OCI-LY3 (cell line): ENCODE measurements around the gene KCNA10.

ENCODE experiments used
- H2AFZ ChIP-seq: fragments of 200-600, 300-600 bp; shearing (Covaris generic); 2 replicates; pipeline ENCODE4 v1.6.0; 2014; ENCODE audit warnings: antibody characterized with exemption, low read depth, low read length
- H3K27ac ChIP-seq: fragments of 200-600, 300-600 bp; sonication (generic); 2 replicates; pipeline ENCODE4 v1.5.1; 2014; ENCODE audit warnings: mild to moderate bottlenecking, low read length, moderate library complexity, mixed read lengths
- H3K27me3 ChIP-seq: fragments of 200-600, 300-600 bp; sonication (generic); 2 replicates; pipeline ENCODE4 v1.6.1; 2014; ENCODE audit warnings: low read depth, low read length, mixed read lengths
- H3K36me3 ChIP-seq: fragments of 200-600, 300-600 bp; sonication (generic); replicated peaks from 2 replicates; pipeline ENCODE3; 2014; ENCODE audit warnings: low read depth, low read length, mixed read lengths
- H3K4me1 ChIP-seq: fragments of 300-600, 200-600 bp; sonication (generic); 2 replicates; pipeline ENCODE4 v1.6.1; 2014; ENCODE audit warnings: low read length, mixed read lengths
- H3K4me2 ChIP-seq: fragments of 200-600, 300-600 bp; sonication (generic); 2 replicates; pipeline ENCODE4 v1.6.1; 2014; ENCODE audit warnings: low read length, mixed read lengths
- H3K4me3 ChIP-seq: fragments of 300-600, 200-600 bp; sonication (generic); 2 replicates; pipeline ENCODE4 v1.5.1; 2014; ENCODE audit warnings: antibody characterized with exemption, mild to moderate bottlenecking, low read length, moderate library complexity
- H3K79me2 ChIP-seq: fragments of 300-600, 200-600 bp; shearing (Covaris generic); 2 replicates; pipeline ENCODE4 v1.6.1; 2014; ENCODE audit warnings: mild to moderate bottlenecking, low read length, mixed read lengths
- H3K9ac ChIP-seq: fragments of 300-600, 200-600 bp; shearing (Covaris generic); 2 replicates; pipeline ENCODE4 v1.6.0; 2014; ENCODE audit warnings: mild to moderate bottlenecking, low read length, moderate library complexity
- H3K9me3 ChIP-seq: fragments of 200-600, 300-600 bp; shearing (Covaris generic); 2 replicates; pipeline ENCODE4 v1.6.1; 2014; ENCODE audit warnings: low read length, mixed read lengths; ENCODE audit not compliant: insufficient read depth
- H4K20me1 ChIP-seq: fragments of 200-600, 300-600 bp; sonication (generic); 2 replicates; pipeline ENCODE4 v1.6.1; 2016; ENCODE audit warnings: low read length, mixed read lengths; ENCODE audit not compliant: insufficient read depth
- EZH2phosphoT487 ChIP-seq: fragments of 200-600 bp; shearing (Covaris generic); IDR thresholded peaks from 2 replicates; pipeline ENCODE4 v1.6.1; 2018; ENCODE audit warnings: antibody characterized with exemption, mixed run types, low read depth
- TF ChIP-seq, protein P1 (sequence below): fragments of 200-600, 300-600 bp; sonication (generic); IDR thresholded peaks from 2 replicates; pipeline ENCODE4 v1.5.1; 2014; ENCODE audit warnings: antibody characterized with exemption, low read length, low read depth

Gene KCNA10

DNA sequence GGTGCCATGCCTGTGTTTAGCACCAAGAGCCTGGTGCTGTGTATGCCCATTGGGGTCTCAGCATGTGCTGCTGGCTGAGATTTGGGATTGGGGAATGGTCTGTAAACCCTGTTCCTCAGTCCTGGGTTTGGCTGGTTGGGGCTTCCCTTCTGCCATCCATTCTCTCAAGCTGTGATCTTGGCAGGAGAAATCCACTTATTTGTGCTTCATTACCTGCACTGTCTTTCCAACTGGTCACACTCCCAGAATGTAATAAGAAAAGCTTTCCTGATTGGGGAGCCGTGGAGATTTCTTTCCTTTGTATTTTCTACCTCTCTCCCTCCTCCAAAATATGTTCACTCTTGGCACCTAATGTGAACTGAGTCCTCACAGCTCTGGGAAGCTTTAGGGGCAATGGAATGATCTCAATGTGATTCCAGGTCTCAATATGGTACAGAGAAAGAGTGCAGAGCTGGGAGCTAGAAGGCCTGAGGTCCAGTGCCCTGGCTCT is 23.0 kb upstream of the KCNA10 start:
- peaks cover 4% of the 10 kb centered on the region; the same call in 1 of the 2 replicates for H3K27me3 ChIP-seq
- H3K27ac ChIP-seq, result no peak overlapping the region
- H3K9ac ChIP-seq, result no peak overlapping the region

DNA sequence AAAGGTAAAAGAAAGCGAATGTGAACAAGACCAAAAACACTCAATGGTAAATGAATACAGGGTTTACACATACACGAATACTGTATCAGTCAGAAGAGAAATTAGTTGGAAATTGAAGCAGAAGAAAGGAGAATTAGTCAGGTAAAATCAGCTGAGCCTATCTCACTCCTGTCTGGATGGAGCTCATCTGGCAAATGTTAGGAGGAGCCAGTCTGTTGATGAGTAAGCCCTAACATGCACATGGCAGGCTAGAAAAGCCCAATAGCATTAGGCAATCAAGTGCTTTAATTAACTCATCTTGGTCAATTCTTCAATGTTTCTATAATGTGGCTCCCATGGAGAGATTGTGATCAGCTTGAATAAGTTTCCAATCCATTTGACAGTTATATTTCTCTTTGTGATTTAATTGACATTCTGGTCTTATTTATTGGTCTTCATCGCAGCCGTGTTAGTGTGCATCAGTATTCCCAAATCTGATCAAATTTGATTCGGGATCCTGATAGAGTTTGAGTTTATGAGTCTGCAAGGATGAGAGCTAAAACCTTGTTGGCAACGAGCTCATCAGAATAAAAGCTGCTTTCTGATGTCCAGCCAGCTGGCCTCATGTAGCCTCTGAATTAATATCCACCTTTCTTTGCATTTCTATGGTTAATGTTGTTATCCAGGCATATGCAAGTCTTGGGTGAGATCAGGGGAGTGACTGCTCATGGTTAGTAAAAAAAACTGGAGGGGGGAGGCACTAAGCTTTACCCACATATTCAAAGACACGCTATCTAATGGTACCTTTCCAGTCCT is 22.1 kb upstream of the KCNA10 start:
- H3K4me2 ChIP-seq, result no peak overlapping the region
- H3K36me3 ChIP-seq, result no peaks in the 10 kb centered on the region
- H3K79me2 ChIP-seq, result no peaks in the 10 kb centered on the region
- no peak overlapping the region for H3K9ac ChIP-seq
- no peaks in the 10 kb centered on the region for H4K20me1 ChIP-seq
- H3K9me3 ChIP-seq, result no peaks in the 10 kb centered on the region
- no peak overlapping the region for H3K4me3 ChIP-seq
- no peak overlapping the region for H3K27ac ChIP-seq
- peaks cover 4% of the 10 kb centered on the region; the same call in 1 of the 2 replicates for H3K27me3 ChIP-seq
- H3K4me1 ChIP-seq, result no peaks in the 10 kb centered on the region
- no peak for TF ChIP-seq EZH2phosphoT487
- TF ChIP-seq, protein P1, sequence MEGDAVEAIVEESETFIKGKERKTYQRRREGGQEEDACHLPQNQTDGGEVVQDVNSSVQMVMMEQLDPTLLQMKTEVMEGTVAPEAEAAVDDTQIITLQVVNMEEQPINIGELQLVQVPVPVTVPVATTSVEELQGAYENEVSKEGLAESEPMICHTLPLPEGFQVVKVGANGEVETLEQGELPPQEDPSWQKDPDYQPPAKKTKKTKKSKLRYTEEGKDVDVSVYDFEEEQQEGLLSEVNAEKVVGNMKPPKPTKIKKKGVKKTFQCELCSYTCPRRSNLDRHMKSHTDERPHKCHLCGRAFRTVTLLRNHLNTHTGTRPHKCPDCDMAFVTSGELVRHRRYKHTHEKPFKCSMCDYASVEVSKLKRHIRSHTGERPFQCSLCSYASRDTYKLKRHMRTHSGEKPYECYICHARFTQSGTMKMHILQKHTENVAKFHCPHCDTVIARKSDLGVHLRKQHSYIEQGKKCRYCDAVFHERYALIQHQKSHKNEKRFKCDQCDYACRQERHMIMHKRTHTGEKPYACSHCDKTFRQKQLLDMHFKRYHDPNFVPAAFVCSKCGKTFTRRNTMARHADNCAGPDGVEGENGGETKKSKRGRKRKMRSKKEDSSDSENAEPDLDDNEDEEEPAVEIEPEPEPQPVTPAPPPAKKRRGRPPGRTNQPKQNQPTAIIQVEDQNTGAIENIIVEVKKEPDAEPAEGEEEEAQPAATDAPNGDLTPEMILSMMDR, result no peak
- H2AFZ ChIP-seq, result no peak overlapping the region

More for the DNA sequence above, 23.0 kb upstream of the KCNA10 start:
- TF ChIP-seq EZH2phosphoT487, result no peak
- TF ChIP-seq, protein P1, result no peak
- Histone ChIP-seq H3K36me3 (no peaks in the 10 kb centered on the region), H3K4me3 (no peak overlapping the region), H2AFZ (no peak overlapping the region), H3K9me3 (no peaks in the 10 kb centered on the region), H4K20me1 (no peaks in the 10 kb centered on the region), H3K4me1 (no peaks in the 10 kb centered on the region), H3K79me2 (no peaks in the 10 kb centered on the region), H3K4me2 (no peak overlapping the region)

DNA sequence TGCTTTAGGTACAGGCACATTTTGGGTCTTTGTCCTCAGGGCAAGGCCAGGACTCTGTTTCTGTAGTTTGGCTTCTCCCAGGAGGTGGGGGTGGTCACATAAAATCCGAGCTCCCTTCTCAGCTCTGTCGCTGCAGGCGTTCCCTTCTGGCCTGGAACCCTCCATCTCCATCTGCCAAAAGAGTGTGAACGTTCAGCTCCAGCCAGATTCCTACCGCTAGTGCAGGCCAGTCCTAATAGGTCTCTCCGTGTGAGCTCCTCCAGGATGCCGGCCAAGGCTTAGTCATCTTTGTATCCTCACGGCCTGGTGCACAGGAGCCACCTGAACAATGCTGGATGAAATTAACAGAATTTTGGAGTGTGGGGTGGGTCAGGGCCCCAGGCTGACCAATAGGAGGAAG is 19.9 kb upstream of the KCNA10 start:
- Histone ChIP-seq H2AFZ (no peak overlapping the region), H3K79me2 (no peaks in the 10 kb centered on the region), H3K27ac (no peak overlapping the region), H3K4me2 (no peak overlapping the region), H3K27me3 (peaks cover 4% of the 10 kb centered on the region; the same call in 1 of the 2 replicates), H4K20me1 (no peaks in the 10 kb centered on the region), H3K9ac (no peak overlapping the region), H3K4me1 (no peaks in the 10 kb centered on the region), H3K36me3 (no peaks in the 10 kb centered on the region), H3K9me3 (no peaks in the 10 kb centered on the region), H3K4me3 (no peak overlapping the region)
- no peak for TF ChIP-seq EZH2phosphoT487
- TF ChIP-seq, protein P1, result no peak

DNA sequence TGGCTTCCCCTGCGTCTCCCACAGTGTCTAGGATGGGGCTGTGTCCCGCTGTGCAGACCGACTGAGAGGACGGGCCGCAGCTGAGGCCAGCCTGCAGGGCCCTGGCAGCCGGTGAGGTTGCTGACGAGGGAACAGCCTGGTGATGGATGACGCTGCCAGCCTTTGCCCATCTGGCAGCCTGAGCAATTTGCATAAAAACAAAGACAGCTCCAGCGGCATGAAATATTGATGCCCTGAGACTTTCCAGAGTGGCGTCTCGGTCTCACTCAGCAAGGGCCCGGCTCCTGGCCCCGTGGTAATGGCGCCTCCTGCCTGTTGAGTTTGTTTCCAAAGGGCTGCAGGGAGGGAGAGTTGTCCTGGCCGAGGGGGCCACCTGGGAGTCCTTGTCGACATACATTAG is 19.1 kb upstream of the KCNA10 start:
- no peak overlapping the region for H3K9ac ChIP-seq
- no peaks in the 10 kb centered on the region for H3K9me3 ChIP-seq
- H3K4me2 ChIP-seq, result no peak overlapping the region
- H3K27ac ChIP-seq, result no peak overlapping the region
- TF ChIP-seq, protein P1, result no peak
- TF ChIP-seq EZH2phosphoT487, result no peak
- no peaks in the 10 kb centered on the region for H3K4me1 ChIP-seq
- no peaks in the 10 kb centered on the region for H3K36me3 ChIP-seq
- H3K27me3 ChIP-seq, result peaks cover 4% of the 10 kb centered on the region; the same call in 1 of the 2 replicates
- H3K79me2 ChIP-seq, result no peaks in the 10 kb centered on the region
- H3K4me3 ChIP-seq, result no peak overlapping the region
- H4K20me1 ChIP-seq, result no peaks in the 10 kb centered on the region
- H2AFZ ChIP-seq, result no peak overlapping the region
